Transverse colon (tissue), 4 donors: ENCODE data around the gene SFXN5.

Source experiments
- POLR2AphosphoS5 ChIP-seq, 3 donors: sonication (generic); formaldehyde crosslinking; IDR thresholded peaks; one replicate each; pipeline ENCODE4 v1.6.1; 2016; ENCODE audit warnings: antibody characterized with exemption in 3 of 3
- TF ChIP-seq, protein P1 (sequence below), 5 experiments: fragments of 200-600 bp in 3 of 5; fragments of 450-650 bp in 2 of 5; sonication (generic) in 3 of 5; IDR thresholded peaks; 1 replicate in 2 of 5; 2 replicates in 3 of 5; pipeline ENCODE4 v1.5.1; 2016 to 2017; ENCODE audit warnings: antibody characterized with exemption in 5 of 5, inconsistent platforms in 3 of 5, mild to moderate bottlenecking in 2 of 5, moderate library complexity in 1 of 5

DNA sequence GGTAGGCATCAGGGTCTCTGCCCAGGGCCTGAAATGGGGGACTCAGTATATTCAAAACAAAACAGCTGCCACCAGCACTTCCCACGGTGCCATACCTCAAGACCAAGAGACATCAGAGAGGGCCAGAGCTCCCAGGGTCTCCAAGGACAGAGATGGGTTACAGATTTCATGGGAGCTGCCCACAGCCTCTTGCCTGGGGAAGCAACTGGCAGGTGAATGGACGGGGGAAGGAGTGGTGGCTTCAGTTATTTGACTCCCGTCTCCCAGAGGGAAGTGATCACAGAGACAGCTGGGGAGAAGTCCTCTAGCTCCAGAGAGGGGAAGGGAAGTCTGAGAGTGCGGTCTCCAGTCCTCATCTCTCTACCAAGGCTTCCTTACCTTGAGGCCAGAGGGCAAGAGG is 15.8 kb upstream of the SFXN5 start:
- TF ChIP-seq, protein P1, sequence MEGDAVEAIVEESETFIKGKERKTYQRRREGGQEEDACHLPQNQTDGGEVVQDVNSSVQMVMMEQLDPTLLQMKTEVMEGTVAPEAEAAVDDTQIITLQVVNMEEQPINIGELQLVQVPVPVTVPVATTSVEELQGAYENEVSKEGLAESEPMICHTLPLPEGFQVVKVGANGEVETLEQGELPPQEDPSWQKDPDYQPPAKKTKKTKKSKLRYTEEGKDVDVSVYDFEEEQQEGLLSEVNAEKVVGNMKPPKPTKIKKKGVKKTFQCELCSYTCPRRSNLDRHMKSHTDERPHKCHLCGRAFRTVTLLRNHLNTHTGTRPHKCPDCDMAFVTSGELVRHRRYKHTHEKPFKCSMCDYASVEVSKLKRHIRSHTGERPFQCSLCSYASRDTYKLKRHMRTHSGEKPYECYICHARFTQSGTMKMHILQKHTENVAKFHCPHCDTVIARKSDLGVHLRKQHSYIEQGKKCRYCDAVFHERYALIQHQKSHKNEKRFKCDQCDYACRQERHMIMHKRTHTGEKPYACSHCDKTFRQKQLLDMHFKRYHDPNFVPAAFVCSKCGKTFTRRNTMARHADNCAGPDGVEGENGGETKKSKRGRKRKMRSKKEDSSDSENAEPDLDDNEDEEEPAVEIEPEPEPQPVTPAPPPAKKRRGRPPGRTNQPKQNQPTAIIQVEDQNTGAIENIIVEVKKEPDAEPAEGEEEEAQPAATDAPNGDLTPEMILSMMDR (IDR thresholded peaks at IDR 0.05) = no peak
- TF ChIP-seq POLR2AphosphoS5 (IDR thresholded peaks at IDR 0.05) = no peak
